GM12878 (cell line): ENCODE measurements around the gene TBC1D8B. TPM values are rescaled to one million over a fixed set of nuclear protein-coding genes. Genes with fewer than 3 reads are reported as not detected.

ENCODE experiments used
- ATAC-seq: fragments of 200-7000 bp; cut with Tn5 transposase; 3 replicates; pipeline ENCODE4 v1.9.1; 2020; ENCODE audit warnings: mild to moderate bottlenecking, moderate library complexity
- BruUV-seq: library from RNA; stranded (reverse); fragments of 400-500 nt; replicated peaks from 2 replicates; lab custom pipeline; 2021; lab: Mats Ljungman, UMichigan
- CTCF ChIA-PET: fragments of 300-600 bp; sonication (Branson Sonifier 250); formaldehyde crosslinking; extraction: SDS; loops from one replicate; lab custom pipeline; 2021; ENCODE audit warnings: inconsistent platforms; lab: Yijun Ruan, JAX
- POLR2A ChIA-PET: fragments of 350-600 bp; formaldehyde crosslinking; extraction: SDS; loops from one replicate; lab custom pipeline; 2021; ENCODE audit warnings: inconsistent platforms; lab: Charles Lee
- RAD21 ChIA-PET: fragments of 300-600 bp; sonication (Branson Sonifier 250); formaldehyde crosslinking; loops from one replicate; lab custom pipeline; 2023; ENCODE audit warnings: antibody characterized with exemption; ENCODE audit not compliant: unreplicated experiment; lab: Charles Lee
- SMC1A ChIA-PET: fragments of 300-600 bp; sonication (Branson Sonifier 250); formaldehyde crosslinking; loops from one replicate; lab custom pipeline; 2023; ENCODE audit not compliant: unreplicated experiment, uncharacterized antibody; lab: Charles Lee
- DNase-seq: peaks from one replicate; pipeline ENCODE4 v3.0.0-alpha.2; 2011; ENCODE audit warnings: low read depth, low spot score
- FAIRE-seq: peaks from 3 replicates; lab custom pipeline; 2011; peaks lifted over from hg19 to GRCh38; lab: Jason Lieb, UNC
- H2AFZ ChIP-seq: 2 replicates; pipeline ENCODE4 v1.6.0; 2011; ENCODE audit warnings: low read depth, low read length, control low read depth; ENCODE audit not compliant: control insufficient read depth
- H3K27ac ChIP-seq: 2 replicates; pipeline ENCODE4 v1.5.1; 2011; ENCODE audit warnings: control low read depth; ENCODE audit not compliant: control insufficient read depth, insufficient read depth
- H3K27me3 ChIP-seq, 2 experiments: replicated peaks in 1 of 2; 2 replicates each; pipeline versions ENCODE4 v1.6.0 to v1.6.1; 2011; ENCODE audit warnings: low read length in 1 of 2; ENCODE audit not compliant: control insufficient read depth in 2 of 2, insufficient read depth in 2 of 2
- H3K36me3 ChIP-seq, 2 experiments: 2 replicates each; pipeline ENCODE4 v1.5.1; 2011; ENCODE audit warnings: low read length in 1 of 2; ENCODE audit not compliant: control insufficient read depth in 2 of 2, insufficient read depth in 2 of 2
- H3K4me1 ChIP-seq: 2 replicates; pipeline ENCODE4 v1.6.1; 2011; ENCODE audit warnings: mild to moderate bottlenecking, low read length, moderate library complexity, mixed read lengths; ENCODE audit not compliant: control insufficient read depth, insufficient read depth
- H3K4me2 ChIP-seq: 2 replicates; pipeline ENCODE4 v1.6.0; 2011; ENCODE audit warnings: control low read depth; ENCODE audit not compliant: control insufficient read depth, insufficient read depth
- H3K4me3 ChIP-seq: fragments of 200-600 bp; sonication (generic); 2 replicates; pipeline ENCODE4 v1.5.1; 2016
- H3K79me2 ChIP-seq: 2 replicates; pipeline ENCODE4 v1.6.0; 2011; ENCODE audit warnings: low read length; ENCODE audit not compliant: control insufficient read depth, insufficient read depth
- H3K9ac ChIP-seq: 2 replicates; pipeline ENCODE4 v1.8.0; 2011; ENCODE audit warnings: low read length, control low read depth, mixed read lengths; ENCODE audit not compliant: control insufficient read depth, insufficient read depth
- H3K9me3 ChIP-seq: replicated peaks from 3 replicates; pipeline ENCODE4 v1.5.1; 2011; ENCODE audit warnings: mild to moderate bottlenecking, low read length; ENCODE audit not compliant: control insufficient read depth, insufficient read depth
- H4K20me1 ChIP-seq: 2 replicates; pipeline ENCODE4 v1.6.0; 2011; ENCODE audit not compliant: control insufficient read depth, insufficient read depth
- BMI1 ChIP-seq: fragments of 450-650 bp; IDR thresholded peaks from 2 replicates; pipeline ENCODE4 v1.6.1; 2016; ENCODE audit warnings: mild to moderate bottlenecking, moderate library complexity, borderline replicate concordance
- IRF4 ChIP-seq: IDR thresholded peaks from 2 replicates; pipeline ENCODE4 v1.6.1; 2011; ENCODE audit warnings: low read depth, low read length
- MYC ChIP-seq: IDR thresholded peaks from 2 replicates; pipeline ENCODE4 v1.6.1; 2011; ENCODE audit warnings: mild to moderate bottlenecking, low read length, moderate library complexity, inconsistent platforms; ENCODE audit not compliant: insufficient read depth, insufficient replicate concordance, insufficient read length, severe bottlenecking
- POLR2AphosphoS5 ChIP-seq: IDR thresholded peaks from 2 replicates; pipeline ENCODE4 v1.6.1; 2011; ENCODE audit warnings: mild to moderate bottlenecking, low read length, inconsistent platforms
- POU2F2 ChIP-seq: IDR thresholded peaks from 3 replicates; pipeline ENCODE4 v1.6.1; 2011; ENCODE audit warnings: low read depth, mild to moderate bottlenecking, low read length, borderline replicate concordance
- RAD21 ChIP-seq: IDR thresholded peaks from 2 replicates; pipeline ENCODE4 v1.6.1; 2011; ENCODE audit warnings: mild to moderate bottlenecking, low read depth, low read length, moderate library complexity; ENCODE audit not compliant: insufficient read depth
- TAF1 ChIP-seq: IDR thresholded peaks from 2 replicates; pipeline ENCODE4 v1.6.1; 2011; ENCODE audit warnings: mild to moderate bottlenecking, low read depth, low read length, borderline replicate concordance
- ZSCAN29 ChIP-seq: fragments of 450-650 bp; IDR thresholded peaks from 2 replicates; pipeline ENCODE4 v1.6.1; 2017; ENCODE audit warnings: mild to moderate bottlenecking, moderate library complexity
- WGBS: methylation state at CpG from one replicate; pipeline ENCODE4 v1.1.6; 2016; ENCODE audit warnings: low lambda C conversion rate; ENCODE audit not compliant: insufficient replicate concordance, insufficient coverage; ENCODE audit errors: missing lambda C conversion rate; 5-methylcytosine and 5-hydroxymethylcytosine counted together
- in situ Hi-C: fragments of 300-500 bp; cut with MboI; formaldehyde crosslinking; loops from 9 replicates; pipeline ENCODE4 v1.14.3; 2018; ENCODE audit warnings: mixed read lengths
- intact Hi-C: fragments of 100-400 bp; cut with micrococcal nuclease; formaldehyde crosslinking; loops from one replicate; pipeline ENCODE4 v1.14.2; 2022; ENCODE audit not compliant: unreplicated experiment
- polyA plus RNA-seq, 11 experiments: library from polyadenylated mRNA; depleted of rRNA in 4 of 11; unstranded in 6 of 11; stranded (reverse) in 5 of 11; fragments of >200 nt; fragmentation: Nextera tagmentation in 4 of 11; fragmentation: Illumina TruSeq in 1 of 11; extraction: Ambion mirVana in 4 of 11; extraction: Trizol in 1 of 11; gene quantifications; 1 replicate in 1 of 11; 2 replicates in 10 of 11; pipeline versions ENCODE4 v1.2.1 to v1.2.3, GENCODE V29; 2011 to 2016; ENCODE audit warnings: inconsistent platforms in 2 of 11, missing spikeins in 2 of 11, low read depth in 1 of 11
- total RNA-seq, 4 experiments: library from RNA; depleted of rRNA in 3 of 4; stranded (reverse); fragments of >200 nt in 3 of 4; fragmentation: Illumina TruSeq in 1 of 4; extraction: Trizol in 1 of 4; gene quantifications; 2 replicates each; pipeline versions ENCODE4 v1.2.1 to v1.2.3, GENCODE V29; 2013 to 2021
- TF ChIP-seq, protein P1 (sequence below): fragments of 450-650 bp; conservative IDR thresholded peaks from 2 replicates; pipeline ENCODE4 v1.6.1; 2017; ENCODE audit warnings: mild to moderate bottlenecking, moderate library complexity
- TF ChIP-seq, protein P2 (sequence below): fragments of 150-350 bp; IDR thresholded peaks from 2 replicates; pipeline ENCODE4 v1.6.1; 2016; ENCODE audit warnings: low read depth, low read length

Gene TBC1D8B
- total and polyA plus RNA-seq, 10 of the 15 experiments (the other 5 are each of a cell fraction or from before 2014, with no cell fraction given) = 0.95 to 2.6 (median 1.6) TPM

DNA sequence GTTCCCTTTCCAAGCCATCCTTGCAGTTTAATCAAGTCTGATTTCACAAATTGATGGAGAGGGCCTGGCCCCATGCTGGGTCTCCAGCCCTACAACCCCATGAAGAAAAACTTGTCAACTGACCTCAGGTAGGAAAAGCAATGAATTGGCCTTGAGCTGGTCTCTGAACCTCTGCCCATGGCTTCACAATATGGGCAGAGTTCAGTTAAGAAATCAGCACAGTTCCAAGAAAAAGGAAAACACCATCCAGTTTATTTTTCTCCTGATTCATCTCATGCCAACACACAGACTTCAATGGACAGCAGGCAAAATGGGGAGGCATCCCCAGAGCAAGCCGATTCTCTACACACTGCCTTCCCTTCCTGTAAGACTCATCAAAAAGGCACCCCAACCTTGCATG, 97.4 kb downstream of the TBC1D8B start:
- TF ChIP-seq TAF1 (no peak), POU2F2 (no peak), POLR2AphosphoS5 (no peak), IRF4 (no peak), ZSCAN29 (no peak), MYC (no peak), RAD21 (no peak), BMI1 (no peak)
- TF ChIP-seq, protein P1, sequence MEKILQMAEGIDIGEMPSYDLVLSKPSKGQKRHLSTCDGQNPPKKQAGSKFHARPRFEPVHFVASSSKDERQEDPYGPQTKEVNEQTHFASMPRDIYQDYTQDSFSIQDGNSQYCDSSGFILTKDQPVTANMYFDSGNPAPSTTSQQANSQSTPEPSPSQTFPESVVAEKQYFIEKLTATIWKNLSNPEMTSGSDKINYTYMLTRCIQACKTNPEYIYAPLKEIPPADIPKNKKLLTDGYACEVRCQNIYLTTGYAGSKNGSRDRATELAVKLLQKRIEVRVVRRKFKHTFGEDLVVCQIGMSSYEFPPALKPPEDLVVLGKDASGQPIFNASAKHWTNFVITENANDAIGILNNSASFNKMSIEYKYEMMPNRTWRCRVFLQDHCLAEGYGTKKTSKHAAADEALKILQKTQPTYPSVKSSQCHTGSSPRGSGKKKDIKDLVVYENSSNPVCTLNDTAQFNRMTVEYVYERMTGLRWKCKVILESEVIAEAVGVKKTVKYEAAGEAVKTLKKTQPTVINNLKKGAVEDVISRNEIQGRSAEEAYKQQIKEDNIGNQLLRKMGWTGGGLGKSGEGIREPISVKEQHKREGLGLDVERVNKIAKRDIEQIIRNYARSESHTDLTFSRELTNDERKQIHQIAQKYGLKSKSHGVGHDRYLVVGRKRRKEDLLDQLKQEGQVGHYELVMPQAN = no peak
- TF ChIP-seq, protein P2, sequence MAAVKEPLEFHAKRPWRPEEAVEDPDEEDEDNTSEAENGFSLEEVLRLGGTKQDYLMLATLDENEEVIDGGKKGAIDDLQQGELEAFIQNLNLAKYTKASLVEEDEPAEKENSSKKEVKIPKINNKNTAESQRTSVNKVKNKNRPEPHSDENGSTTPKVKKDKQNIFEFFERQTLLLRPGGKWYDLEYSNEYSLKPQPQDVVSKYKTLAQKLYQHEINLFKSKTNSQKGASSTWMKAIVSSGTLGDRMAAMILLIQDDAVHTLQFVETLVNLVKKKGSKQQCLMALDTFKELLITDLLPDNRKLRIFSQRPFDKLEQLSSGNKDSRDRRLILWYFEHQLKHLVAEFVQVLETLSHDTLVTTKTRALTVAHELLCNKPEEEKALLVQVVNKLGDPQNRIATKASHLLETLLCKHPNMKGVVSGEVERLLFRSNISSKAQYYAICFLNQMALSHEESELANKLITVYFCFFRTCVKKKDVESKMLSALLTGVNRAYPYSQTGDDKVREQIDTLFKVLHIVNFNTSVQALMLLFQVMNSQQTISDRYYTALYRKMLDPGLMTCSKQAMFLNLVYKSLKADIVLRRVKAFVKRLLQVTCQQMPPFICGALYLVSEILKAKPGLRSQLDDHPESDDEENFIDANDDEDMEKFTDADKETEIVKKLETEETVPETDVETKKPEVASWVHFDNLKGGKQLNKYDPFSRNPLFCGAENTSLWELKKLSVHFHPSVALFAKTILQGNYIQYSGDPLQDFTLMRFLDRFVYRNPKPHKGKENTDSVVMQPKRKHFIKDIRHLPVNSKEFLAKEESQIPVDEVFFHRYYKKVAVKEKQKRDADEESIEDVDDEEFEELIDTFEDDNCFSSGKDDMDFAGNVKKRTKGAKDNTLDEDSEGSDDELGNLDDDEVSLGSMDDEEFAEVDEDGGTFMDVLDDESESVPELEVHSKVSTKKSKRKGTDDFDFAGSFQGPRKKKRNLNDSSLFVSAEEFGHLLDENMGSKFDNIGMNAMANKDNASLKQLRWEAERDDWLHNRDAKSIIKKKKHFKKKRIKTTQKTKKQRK = no peak
- no peaks in the 10 kb centered on the region for H4K20me1 ChIP-seq
- no peaks in the 10 kb centered on the region for H3K79me2 ChIP-seq
- CTCF ChIA-PET = interaction anchor here (0.6 to 2.5 kb wide), 5 partner anchors 55 to 994 kb away, joined by 3 to 9 read pairs (median 3); no protein-coding TSS in a partner anchor
- H3K9ac ChIP-seq = no peak overlapping the region
- no peak overlapping the region for H3K4me3 ChIP-seq
- POLR2A ChIA-PET = interaction anchor here (0.7 kb wide), 1 partner anchor 264 kb away, joined by 3 read pairs; no protein-coding TSS in a partner anchor
- BruUV-seq = no TSS peak
- H3K4me1 ChIP-seq = no peaks in the 10 kb centered on the region
- FAIRE-seq (no peak), DNase-seq (no peak), ATAC-seq (no peak)
- in situ Hi-C loops (no loop called here), intact Hi-C loops (loop anchor here (2.0 to 10.0 kb wide), 4 partner anchors 405 to 995 kb away; partner anchors contain the start of gene NCBP2L)
- H3K9me3 ChIP-seq = no peaks in the 10 kb centered on the region
- H3K4me2 ChIP-seq = no peak overlapping the region
- no peaks in the 10 kb centered on the region for H3K36me3 ChIP-seq
- SMC1A ChIA-PET = no interaction called here
- no peak overlapping the region for H2AFZ ChIP-seq
- H3K27me3 ChIP-seq = no peaks in the 10 kb centered on the region
- WGBS = 0% methylated on average over 1 of the region's 1 CpG
- RAD21 ChIA-PET = no interaction called here
- no peak overlapping the region for H3K27ac ChIP-seq
